HG02623 (cell line): ENCODE data around the gene C8A.

Experiments
- ATAC-seq: cut with Tn5 transposase; IDR thresholded peaks from one replicate; pipeline ENCODE4 v1.9.1; 2021; ENCODE audit warnings: moderate library complexity; ENCODE audit not compliant: unreplicated experiment

C8A gene

DNA sequence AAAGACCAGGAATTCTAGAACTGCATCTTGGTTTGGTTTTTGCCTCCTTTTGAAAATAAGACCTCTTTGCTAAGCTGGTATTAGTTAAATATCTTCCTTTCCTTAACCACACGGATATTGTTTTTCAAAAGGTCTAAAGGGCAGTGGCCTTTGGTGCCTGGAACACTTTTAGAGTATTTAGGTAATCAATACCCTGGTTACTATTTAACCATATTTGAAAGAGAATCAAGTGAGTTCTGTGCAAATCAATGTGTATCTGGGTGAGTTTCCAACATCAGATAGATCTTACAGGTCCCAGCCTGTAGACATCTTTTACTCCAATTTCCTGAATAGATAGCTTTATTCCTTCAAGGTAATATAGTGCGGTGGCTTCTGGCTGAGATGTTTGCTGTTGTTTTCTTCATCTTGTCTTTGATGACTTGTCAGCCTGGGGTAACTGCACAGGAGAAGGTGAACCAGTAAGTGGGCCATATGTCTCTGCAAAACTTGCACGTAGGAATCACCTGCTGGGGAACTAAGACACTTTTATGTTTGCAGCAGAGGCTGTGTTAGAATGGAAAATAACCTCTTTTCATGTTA lies at the start of gene C8A:
Gene C8A (plus strand): TSS at position 277 of the 579 bp plus-strand sequence. CDS start 105 bp downstream, at position 382.
- ATAC-seq: no peak

DNA sequence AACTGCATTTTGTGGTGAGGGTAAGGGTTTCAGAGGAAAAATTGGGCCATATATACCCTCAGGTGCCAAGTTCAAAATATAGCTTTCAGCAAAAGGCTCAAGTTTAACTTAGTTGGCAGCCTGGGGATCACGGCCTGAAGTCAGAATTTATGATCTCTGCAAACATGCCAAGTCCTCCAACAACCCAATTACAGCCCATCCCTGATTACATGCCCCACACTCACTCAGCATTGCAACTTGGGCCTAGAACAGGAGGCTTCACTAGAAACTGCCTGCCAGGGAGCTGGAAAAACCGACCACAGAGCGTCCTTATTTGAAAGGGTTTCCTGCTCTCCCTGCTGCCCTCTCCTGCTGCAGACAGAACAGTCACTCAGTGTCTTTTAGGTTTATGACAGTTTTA lies 47.8 kb upstream of the C8A start:
- no peak for ATAC-seq

DNA sequence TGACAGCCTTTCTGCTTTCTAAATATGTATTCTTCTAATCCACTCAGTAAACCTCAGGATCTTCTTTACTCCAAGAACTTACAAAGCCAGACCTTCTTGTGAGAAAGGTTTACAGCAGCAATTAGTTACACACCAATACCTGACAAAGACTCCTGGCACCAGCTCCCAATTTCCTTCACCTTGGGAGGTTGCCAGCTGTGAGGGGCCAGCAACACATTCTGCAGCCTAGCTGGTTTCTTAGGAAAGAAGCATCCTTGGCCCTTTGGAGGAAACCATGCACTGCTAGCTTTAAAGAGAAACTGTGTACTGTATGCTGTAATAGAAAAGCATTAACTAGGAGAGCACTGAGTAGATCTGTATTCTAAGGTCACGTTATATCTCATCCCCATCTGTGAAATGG lies 46.2 kb upstream of the C8A start:
- ATAC-seq: no peak

DNA sequence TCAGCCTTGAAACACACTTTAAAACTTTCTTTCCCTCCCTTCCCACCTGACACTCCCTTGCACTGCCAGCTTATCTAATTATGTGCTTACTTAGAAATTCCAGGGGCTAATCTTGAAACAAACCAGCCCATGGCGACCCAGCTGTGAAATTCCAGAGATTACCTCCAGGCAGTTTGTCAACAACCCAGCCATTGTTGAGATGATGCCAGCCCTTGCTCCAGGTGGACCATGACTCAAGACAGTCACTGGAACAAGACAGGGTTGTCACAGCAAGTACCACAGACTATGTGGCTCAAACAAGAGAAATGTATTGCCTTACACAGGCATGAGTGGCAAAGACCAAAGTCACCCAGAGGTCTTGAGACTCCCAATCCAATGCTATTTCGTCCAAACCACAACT lies 43.3 kb upstream of the C8A start:
- no peak for ATAC-seq

DNA sequence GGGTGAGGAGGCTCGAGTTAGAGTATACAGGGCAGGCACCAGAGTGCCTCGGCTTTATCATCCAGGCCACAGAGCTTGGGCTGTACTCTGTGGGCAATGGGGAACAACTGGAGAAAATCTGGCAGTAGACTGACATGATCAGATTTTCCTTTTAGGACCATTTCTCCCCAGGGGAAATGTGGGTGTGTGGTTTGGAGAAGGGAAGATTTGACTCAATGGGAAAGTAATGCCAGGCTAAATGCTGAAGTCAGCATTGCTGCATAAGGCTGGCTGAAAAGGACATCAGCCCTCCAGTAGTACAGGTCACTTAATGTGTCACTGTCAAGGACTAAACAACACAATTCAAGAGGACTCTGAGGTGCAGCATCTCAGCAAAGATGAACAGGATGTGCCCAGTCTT lies 40.4 kb upstream of the C8A start:
- ATAC-seq: no peak

DNA sequence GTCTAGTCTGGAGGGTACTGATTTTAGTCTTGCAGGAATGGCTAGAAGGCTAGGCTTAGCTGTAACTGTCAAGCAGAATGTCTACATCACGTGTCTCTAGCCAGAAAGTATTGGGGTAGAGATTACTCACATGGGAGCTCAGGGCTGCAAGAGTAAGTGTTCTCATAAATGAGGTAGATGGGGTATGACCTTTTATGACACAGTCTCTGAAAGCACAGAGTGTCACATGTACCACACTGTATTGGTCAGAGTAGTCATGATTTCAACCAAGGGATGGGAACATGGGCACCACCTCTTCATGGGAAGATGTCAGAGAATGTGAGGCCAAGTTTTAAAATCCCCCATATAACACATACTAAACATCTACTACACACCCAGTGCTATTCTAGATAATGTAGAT lies 38.3 kb upstream of the C8A start:
- ATAC-seq: no peak

DNA sequence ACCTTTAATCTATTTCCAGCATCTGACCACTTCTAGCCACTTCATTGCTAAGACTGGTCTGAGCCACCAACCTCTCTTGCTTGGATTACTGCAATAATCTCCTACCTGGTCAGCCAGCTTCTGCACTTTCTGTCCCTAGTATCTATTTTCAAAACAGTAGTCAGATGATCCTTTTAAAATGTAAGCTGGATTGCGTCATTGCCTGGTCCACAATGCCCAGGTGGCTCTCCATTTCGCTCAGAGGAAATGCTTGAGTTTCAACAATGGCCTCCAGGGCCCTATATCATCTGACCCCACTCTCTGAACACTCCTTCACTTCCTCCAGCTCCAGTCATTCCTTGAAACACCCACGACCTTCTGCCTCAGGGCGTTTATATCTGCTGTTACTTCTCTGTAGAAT lies 37.7 kb upstream of the C8A start:
- ATAC-seq: peak; percentile 66

DNA sequence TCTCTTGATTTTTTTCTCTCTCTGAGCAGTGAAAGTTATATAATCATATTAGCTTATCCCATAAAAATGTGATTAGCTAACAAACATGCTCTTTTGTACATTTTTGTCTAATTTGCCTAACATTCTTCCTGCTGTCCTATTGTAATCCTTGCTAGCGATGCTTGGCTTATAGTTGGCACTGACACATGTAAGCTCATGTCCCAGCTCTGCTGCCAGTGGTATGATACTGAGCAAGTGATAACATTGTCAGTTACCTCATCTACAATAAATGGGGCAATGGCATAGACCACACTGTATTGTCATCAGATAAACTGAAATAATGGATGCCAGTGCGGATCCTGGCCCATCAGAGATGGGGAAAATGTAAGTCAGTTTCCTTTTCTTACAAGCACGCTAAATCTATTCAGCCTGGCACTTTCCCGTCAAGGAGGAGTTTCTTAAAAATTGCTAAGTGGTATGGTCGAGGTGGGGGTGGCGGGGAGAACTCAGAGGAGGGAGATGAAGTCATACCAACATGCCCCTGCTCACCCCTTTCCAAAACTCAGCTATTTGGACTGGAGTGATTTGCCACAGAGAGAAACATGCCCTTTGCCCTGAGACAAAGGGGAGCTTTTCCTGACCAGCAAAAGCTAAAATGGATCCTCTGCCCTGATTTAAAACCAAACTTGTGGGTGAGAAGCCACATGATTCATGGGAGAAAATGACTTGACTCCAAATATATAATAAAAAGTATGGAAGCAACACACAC lies 36.7 kb upstream of the C8A start:
- ATAC-seq: no peak

DNA sequence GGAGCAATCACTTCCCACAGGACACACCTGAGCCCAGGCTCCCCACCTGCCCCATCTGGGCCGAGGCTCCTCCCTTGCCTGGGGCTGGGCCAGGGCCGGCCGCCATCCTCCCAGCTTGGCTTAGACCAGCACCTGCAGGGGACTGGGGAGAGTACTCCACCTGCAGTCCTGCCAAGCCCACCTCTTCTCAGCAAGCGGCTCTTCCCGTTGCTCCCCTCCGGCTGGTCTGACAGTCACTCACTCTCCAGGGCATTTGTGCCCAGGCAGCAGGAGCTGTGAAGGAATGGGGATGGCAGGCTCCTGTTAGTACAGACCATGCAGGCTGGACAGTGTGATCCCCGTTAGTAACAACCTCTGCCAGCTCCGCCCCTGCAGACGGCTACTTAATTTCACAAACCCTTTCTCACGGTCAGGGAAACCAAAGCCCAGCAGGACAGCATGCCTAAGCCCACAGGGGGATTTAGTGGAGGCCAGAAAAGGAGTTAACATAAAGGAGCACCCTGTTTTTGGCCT lies 35.2 kb upstream of the C8A start, which contains the start of gene FYB2:
Gene FYB2 (minus strand): TSS at position 18 of the 513 bp plus-strand sequence. CDS start 114 bp downstream, outside the sequence.
- no peak for ATAC-seq

DNA sequence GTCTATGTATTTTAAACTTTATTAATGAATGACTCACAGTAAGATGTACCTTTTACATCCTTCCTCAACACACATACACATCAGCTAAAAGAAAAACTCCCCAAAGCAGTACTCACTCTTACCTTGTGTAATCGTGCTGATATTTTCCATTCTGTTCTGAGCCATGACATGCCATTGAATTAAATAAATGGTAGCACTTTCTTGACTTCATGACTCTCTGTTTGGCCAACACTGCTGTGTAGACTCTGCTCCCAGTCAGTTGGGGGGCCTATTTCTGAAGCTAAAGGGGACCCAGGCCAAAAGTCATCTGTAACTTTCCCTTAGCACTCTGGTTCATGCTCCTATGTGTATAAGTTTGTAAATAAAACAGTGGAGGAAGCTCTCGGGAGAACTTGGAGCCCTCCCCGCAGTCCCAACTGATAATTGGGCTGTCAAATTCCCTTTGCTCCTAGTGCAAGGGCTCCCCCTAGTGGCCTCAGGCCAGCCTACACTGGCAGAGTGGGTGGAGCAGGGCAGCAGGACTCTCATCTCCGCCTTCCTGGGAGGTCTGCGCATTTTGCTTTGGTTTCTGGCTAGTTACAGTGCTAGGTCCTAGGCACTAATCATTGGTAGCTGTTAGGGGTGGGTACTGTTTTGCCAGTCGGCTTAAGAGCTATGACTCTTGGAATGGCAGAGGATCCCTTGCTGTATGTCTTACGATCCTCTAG lies 33.7 kb upstream of the C8A start:
- peak; percentile 57 for ATAC-seq

DNA sequence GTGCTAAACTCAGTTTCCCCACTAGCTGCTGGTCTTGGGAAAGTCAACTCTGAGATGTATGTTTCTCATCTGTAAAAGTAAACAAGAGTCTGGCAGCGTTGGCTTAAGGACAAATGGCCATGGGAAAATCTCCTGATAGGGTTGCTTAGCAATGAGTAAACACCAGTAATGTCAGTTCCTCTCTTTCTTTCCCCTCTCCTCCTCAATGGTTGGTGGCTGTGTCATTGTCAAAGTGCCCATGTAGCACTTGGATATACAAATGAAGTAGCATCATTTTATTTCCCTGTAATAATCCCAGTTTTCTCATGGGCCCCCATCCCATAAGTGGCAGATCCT lies 33.2 kb upstream of the C8A start:
- no peak for ATAC-seq

DNA sequence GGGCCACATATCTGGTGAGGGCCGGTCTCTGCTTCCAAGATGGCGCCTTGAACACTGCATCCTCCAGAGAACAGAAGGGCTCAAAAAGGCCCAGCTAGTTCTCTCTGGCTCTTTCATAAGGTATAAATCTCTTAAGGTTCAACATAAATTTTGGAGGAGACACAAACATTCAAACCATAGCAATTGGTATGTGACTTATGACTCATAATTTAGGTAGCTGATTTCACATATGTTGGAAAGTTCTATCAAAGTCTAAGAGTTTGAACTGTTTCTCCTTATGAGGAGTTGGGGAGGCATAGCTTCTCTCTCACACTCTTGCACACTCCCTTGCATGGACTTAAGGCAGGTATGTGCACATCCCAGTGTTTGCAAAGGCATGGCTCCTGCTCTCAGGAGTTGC lies 30.3 kb upstream of the C8A start:
- ATAC-seq: no peak

DNA sequence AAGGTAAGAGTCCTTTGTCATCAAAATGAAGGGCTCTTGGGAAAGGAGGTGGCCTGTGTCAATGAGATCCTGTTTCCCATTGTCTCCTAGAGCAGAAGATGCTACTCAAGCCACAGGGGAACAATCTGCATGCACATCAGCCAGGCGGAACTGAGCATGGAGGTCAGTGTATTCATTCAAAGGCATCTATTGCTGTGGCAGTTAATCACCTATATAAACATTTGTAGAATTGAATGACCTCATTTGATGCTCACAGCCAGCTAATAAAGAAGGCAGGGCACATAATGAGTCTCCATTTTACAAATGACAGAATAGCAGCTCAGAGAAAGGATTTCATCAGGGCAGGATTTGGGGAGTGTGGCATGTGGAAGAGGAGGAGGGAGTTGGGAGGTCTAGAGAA lies 29.7 kb upstream of the C8A start:
- ATAC-seq: no peak

DNA sequence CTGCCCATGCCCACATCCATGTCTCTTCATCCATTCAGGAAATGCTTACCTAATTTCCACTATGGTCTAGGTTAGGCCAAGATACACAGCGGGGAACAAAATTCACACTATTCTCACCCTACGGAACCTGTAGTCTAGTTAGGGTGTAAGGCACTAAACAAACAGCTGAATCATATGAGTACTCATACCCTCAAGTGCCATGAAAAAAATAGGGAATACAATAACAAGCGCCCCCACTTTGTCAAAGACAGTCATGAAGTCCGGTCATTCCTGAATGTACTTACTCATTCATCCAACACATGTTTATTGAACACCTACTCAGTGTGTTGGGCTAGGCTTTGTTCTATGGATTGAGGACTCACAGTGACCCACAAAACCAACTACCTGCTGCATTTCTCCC lies 29.2 kb upstream of the C8A start:
- ATAC-seq: no peak

DNA sequence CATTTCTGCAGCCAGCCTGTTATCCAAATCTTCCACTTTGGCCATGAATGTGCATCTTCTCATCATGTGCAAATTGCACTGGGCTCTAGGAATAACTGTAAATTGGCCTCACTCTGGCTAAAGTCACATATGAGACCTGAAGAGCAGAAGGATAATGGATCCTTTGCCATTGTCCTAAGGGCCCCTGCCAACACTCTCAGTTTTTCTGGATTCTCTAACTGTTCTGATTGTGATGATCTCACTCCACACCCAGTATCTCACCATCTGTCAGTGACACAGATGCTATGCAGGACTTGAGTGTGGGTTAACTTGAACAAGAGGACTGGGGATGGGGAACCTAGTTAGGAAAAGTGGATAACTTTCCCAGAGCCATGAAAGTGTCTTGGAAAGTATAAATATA lies 26.9 kb upstream of the C8A start:
- no peak for ATAC-seq

DNA sequence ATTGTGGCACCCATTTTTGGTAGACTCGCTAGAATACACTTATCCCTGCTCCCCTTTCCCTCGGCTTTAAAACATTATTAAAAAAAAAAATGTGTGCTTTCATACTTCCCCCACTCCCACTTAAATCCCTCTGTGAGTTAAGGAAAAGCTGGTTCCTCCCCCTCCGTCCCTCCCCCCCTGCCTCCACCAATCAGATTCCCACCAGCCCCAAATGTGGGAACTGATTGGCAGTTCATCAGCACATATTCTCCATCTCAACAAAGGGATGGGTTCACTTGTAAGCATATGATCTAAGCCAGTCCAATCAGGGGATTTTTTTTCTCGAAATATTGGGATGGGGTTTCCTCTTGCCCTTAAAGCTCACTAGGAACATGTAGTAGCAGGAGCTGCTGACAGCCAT lies 24.5 kb upstream of the C8A start:
- no peak for ATAC-seq

DNA sequence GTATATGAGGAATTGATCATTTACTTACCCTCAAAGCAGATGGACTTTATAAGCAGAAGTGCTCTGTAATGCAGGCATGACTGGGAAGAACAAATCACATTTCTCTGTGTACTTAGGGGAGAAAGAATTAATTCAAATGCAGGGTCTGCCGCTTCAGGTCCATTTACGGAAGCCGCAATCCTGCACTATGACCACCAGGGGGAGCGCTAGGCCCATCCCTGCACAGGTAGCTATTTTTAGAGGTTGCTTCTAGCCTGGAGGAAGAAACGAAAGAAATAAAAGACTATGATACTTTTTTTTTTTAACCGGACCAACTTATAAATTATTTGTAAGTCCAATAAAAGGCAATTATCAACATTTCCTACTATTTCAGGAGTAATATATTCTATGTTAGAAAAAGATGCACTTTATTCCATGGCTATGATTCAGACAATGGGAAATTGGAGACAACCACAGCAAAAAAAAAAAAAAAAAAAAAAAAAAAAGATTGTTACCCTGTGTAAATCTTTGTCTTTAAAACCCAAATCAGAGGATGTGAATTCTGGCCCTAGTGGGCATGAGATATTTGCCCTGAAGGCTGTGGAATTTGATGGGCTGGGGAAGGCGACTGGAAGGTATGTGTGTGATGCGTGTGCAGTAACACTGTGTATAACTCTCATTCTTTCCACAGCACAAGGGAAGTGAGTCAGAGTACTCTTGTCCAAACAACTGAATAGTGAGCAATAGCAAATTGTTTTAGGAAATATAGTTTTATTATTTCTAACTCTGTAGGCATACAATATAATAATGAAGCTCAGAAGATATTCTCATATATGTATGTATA lies 22.5 kb upstream of the C8A start:
- ATAC-seq: no peak

DNA sequence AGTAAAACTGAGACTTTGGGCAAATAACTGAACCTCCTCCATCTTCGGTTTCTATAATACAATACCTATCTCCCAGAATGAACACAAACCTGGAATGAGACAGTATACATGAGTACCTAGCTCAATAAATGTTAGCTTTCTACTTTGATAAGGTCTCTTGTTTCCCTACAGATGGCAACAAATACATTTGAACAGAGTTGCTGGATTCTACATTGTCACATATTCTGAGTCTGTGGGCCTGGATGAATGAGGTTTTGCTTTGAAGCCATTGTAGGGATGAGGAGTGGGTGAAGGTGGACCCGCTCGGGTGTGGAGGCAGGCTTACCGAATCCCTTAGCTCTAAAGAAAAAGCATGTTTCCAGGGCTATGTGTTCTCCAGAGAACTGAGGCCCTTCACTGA lies 21.5 kb upstream of the C8A start:
- no peak for ATAC-seq

DNA sequence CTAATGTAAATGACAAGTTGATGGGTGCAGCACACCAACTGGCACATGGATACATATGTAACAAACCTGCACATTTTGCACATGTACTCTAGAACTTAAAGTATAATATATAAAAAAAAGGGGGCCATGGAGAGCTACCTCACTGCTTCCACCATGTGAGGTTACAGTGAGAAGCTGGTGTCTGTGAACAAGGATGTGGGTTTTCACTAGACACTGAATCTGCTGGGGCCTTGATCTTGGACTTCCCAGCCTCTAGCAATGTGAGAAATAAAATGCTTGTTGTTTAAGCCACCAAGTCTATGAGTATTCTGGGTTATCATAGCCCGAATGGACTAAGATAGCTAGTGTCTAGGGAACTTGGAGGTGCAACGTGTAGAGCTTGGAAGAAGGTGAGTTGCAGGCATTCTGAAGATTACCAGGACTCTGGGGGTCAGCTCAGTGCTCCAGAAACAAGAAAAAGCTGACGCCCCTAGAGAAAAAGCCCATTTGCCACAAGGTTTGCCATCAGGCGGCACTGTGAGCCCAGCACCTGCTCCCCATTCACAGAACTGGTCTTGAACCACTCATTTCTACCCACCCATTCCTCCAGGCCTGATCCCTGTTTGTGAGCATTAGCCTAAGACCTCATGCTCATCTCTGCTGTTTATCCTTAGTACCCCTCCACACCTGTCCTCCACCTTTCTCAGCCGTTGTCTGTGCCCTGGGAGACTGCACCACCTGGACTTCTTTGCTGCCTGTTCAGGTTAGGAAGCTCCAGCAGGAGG lies 20.3 kb upstream of the C8A start:
- no peak for ATAC-seq

DNA sequence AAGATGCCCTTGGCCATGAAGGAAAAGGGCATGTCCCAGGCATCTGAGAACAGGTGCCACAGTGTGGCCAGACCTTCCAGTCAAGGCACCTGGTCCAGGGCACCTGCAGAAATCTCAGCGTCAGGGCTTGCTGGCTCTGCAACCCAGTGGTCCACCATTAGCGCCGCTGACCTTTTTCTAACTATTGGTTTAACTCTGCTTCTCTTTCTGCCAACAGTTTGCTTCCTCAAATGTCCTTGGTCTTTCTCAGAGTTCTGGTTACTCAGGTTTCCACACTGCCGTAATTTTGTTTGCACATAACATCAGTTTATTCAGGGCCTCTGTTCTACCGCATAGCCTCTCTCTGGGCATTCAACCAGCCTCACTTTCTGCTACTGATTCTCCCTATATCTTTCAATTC lies 18.9 kb upstream of the C8A start:
- ATAC-seq: no peak

DNA sequence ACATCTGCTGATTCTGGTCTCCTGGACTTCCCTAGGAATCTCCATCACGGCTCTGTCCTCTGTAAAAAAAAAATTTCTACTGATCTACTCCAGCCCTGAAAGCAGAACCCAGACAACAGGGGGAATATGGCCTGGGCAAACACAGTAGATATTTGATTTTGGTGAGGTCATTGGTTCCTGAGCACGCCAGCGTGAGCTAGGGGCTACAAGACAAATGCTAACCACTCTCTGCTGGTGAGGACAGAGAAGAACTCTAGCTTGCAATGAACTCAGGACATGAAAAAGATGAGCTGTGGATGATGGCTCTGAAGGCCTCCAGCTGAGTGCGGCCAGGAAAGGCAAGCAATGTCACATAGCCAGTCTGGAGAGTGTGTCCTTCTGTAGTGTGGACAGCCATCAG lies 18.2 kb upstream of the C8A start:
- no peak for ATAC-seq
